GM18498 (cell line): Measurements from ENCODE around the gene TGFBR3L.
"Not testable (repeated sequence)": the region's sequence is repeated elsewhere in the genome, so short reads cannot be mapped to it uniquely, and the experiment has no call there.

Experiments used
- ATAC-seq: cut with Tn5 transposase; IDR thresholded peaks from one replicate; pipeline ENCODE4 v1.9.1; 2021; ENCODE audit warnings: mild to moderate bottlenecking, moderate library complexity; ENCODE audit not compliant: unreplicated experiment

TGFBR3L gene

DNA sequence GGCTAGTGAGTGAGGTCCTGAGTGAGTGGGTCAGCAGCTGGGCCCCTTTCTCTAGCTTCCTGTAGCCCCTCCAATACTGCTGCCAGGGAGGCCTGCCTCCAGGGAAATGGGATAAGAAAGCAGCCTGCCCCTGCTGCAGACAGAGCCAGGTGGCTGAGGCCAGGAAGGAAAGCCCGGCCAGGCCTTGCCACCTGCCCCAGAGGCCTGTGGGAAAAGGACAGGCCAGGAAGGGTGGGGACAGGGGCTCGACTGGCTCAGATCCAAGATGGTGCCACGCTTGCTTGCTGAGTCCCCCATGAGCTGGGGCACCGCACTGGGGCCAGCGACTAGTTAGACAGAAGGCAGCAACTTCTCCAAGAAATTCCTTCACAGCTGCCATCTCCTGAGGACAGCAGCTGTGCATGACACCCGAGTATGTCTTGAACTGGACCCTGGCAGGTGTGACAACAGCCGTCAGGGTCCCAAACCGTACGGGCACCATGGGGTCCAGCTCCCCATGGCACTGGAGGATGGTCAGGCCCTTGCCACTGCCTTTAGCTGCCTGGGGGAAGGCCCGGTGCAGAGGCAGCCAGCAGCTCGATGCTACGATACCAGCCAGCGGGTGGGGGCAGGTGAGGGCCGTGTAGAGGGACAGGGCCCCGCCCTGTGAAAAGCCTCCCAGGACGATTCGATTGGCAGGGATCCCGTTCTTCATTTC, 35.4 kb upstream of the TGFBR3L start:
- no peak for ATAC-seq

- ATAC-seq: no peak
Observed at GRCh38 chr19:7879836-7880235, 34.8 kb upstream of the TGFBR3L start.

DNA sequence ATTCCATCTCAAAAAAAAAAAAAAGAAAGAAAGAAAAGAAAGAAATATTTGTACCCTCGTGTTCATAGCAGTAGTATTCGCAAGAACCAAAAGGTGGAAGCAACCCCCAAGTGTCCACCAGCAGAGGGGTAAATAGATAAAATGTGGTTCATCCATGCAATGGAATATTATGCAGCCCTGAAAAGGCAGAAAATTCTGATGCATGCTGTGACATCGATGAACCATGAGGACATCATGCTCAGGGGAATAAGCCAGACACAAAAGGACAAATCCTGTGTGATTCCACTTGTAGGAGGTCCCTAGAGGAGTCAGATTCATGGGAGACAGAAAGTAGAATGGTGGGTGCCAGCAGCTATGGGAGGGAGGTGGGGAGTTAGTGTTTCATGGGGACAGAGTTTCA, 32.7 kb upstream of the TGFBR3L start:
- ATAC-seq: no peak

DNA sequence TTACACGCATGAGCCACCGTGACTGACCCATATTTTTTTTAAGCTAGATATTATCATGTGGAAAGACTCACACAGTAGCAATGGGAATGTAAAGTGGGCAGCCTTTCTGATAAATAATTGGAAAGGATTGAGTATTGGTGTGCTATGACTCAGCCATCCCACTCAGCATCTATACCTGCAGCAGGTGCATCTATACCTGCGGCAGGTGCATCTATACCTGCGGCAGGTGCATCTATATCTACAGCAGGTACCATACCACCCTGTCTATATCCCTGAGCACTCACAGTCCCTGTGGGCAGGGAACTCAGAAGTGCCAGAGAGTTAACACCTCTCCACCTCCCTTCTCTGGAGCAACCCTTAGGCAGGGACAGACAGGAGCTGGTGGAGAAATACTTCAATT, 31.5 kb upstream of the TGFBR3L start:
- no peak for ATAC-seq

DNA sequence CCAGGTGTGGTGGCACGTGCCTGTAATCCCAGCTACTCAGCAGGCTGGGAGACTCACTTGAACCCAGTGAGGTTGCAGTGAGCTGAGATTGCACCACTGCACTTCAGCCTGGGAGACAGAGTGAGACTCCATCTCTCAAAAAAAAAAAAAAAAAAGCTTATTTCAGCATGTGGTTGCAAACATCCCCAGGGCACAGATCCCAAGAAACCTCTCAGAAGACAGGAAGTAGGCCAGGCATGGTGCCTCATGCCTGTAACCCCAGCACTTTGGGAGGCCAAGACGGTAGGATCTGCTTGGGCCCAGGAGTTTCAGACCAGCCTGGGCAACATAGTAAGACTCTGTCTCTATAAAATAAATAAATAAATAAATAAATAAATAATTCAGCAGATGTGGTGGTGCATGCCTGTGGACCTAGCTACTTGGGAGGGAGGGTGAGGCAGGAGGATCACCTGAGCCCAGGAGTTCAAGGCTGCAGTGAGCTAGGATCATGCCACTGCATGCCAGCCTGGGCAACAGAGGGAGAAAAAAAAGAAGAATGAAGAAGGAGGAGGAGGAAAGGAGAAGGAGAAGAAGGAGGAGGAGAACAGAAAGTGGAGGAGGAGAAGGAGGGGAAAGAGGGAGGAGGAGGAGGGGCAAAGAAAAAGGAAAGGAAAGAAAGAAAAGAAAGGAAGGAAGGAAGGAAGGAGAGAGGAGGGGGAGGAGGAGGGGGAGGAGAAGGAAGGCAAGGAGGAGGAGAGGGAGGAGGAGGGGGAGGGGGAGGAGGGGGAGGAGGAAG, 30.6 kb upstream of the TGFBR3L start:
- no peak for ATAC-seq

DNA sequence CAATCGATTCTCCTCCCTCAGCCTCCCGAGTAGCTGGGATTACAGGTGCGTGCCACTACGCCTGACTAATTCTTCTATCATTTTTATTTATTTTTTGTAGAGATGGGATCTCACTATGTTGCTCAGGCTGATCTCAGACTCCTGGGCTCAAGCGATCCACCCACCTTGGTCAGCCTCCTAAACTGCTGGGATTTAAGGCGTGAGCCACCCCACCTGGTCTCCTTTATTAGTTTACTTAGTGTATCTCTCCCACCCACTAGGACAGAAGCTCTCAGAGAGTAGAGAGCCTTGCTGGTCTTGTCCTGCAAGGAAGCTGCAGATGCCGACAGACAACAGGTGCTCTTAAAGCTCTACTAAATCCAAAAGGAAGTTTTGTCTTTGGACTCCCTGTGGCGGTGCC, 28.8 kb upstream of the TGFBR3L start:
- no peak for ATAC-seq

DNA sequence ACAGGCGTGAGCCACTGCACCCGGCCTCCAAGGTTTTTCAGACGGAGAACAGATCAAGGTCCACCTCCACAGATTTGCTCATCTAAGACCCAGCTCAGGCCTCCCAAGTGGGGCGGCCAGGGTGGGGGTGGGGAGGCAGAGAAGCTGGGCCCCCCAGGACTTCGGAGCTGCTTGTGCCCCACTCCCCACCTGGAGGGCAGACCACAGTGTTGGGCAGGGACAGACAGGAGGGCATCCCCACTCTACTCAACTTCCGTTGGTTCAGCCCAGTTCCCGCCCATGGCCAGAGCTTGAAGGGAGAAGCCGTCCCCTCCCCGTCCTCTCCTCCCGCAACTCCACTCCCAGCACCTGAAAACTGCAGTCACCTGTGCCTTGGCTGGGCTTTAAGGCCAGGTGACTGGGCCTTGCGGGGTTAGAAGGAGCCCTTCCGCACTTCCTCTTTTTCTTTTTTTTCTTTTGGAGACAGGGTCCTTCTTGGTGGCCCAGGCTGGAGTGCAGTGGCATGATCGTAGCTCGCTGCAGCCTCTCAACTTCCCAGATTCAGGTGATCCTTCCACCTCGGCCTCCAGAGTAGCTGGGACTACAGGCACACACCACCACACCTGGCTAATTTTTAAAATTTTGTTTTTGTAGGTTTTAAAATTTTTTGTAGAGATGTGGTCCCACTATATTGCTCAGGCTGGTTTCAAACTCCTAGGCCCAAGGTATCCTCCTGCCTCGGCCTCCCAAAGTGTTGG, 27.1 kb upstream of the TGFBR3L start:
- no peak for ATAC-seq

DNA sequence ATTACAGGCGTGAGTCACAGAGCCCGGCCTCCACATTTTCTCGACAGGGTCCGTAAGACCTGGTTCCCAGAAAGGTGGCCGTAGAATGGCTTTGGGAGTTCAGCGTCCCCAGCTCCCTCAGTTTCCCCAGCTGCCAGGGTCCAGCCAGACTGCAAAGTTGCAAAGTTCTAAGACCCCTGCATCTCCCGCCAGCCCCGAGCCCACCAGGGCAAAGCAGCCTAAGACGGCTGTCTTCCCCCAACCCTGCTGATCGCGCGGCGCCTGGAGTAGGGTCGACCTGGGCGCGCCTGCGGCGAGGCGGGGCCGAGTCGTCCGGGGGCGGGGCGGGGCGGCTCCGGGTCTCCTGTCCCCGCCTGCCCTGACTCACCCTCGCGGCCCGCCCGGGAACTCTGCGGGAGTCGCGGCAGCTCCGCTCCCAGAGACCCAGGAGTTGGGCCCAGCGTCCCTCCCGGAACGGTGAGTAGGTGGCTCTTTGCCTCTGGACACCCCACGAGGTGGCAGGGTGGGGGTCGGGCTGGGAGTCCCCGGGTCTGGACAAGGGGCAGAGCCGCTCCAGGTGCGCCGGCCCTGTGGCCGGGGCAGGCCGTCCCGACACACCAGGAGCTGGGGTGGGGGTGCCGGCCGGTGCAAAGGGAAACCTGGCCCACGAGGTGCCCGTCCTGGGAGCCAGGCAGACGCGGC, 26.3 kb upstream of the TGFBR3L start, which contains the start of gene LRRC8E:
Gene LRRC8E (plus strand): TSS at position 366 of the 681 bp plus-strand sequence. CDS start 7,094 bp downstream, outside the sequence.
- no peak for ATAC-seq

DNA sequence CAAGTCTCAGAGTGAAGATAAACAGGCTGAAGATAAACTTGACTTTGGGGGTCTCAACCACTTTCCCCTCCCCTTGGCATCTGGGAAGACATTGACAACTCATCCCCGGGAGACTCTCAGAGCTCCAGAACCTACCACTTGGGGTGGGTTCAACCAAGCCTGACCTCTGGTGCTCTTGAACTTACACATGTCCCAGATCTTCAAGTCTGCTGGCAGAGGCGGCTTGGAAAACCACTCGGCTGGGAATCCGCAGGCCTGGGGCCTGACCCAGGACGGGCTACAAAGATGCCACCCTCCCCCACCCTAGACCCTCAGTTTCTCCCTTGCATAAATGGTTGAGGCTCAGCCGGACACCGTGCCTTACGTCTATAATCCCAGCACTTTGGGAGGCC, 25.8 kb upstream of the TGFBR3L start:
- no peak for ATAC-seq

DNA sequence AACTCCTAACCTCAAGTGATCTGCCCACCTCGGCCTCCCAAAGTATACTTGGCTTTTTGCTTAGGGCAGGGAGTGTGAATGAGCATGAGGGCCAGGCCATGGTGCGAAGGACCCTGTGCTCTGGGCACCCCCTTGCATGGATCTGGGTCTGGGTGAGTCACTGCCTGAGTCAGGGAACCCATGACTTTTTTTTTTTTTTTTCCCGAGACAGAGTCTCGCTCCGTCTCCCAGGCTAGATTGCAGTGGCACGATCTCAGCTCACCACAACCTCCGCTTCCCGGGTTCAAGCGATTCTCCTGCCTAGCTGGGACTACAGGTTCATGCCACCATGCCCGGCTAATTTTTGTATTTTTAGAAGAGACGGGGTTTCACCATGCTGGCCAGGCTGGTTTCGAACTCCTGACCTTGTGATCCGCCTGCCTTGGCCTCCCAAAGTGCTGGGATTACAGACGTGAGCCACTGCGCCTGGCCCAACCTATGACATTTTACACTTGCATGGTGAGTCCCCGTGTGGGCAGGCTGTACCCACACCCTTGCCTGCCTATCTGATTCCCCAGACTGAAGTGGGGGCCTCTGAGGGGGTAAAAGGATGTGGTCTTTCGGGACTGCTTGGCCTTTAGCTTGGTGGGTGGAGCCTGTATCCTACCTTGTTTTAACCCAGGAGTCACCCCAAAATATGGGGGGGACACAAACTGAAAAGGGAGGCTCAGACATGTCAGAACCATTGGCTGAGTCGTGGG, 21.1 kb upstream of the TGFBR3L start:
- not testable (repeated sequence) for ATAC-seq

- no peak for ATAC-seq
Observed at GRCh38 chr19:7894612-7895309, 19.9 kb upstream of the TGFBR3L start.

GRCh38 chr19:7895565-7895964, 19.1 kb upstream of the TGFBR3L start:
- ATAC-seq: no peak

DNA sequence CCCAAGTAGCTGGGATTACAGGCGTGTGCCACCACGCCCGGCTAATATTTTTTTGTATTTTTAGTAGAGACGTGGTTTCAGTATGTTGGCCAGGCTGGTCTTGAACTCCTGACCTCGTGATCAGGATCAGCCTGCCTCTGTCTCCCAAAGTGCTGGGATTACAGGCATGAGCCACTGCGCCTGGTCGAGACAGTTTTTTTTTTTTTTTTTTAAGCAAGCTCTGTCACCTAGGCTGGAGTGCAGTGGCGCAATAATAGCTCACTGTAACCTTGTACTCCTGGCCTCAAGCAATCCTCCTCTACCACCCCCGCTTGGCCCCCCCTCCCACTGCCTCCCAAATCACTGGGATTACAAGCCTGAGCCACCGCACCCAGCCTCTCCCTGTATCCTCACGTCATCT, 17.3 kb upstream of the TGFBR3L start:
- no peak for ATAC-seq

DNA sequence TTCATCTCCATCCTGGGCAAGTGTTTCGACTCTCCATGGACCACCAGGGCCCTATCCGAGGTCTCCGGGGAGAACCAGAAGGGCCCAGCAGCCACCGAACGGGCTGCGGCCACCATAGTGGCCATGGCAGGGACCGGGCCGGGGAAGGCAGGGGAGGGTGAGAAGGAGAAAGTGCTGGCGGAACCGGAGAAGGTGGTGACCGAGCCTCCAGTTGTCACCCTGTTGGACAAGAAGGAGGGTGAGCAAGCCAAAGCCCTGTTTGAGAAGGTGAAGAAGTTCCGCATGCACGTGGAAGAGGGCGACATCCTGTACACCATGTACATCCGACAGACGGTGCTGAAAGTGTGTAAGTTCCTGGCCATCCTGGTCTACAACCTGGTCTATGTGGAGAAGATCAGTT, 15.7 kb upstream of the TGFBR3L start:
- no peak for ATAC-seq

- no peak for ATAC-seq
Observed at GRCh38 chr19:7899751-7900378, 14.8 kb upstream of the TGFBR3L start.

DNA sequence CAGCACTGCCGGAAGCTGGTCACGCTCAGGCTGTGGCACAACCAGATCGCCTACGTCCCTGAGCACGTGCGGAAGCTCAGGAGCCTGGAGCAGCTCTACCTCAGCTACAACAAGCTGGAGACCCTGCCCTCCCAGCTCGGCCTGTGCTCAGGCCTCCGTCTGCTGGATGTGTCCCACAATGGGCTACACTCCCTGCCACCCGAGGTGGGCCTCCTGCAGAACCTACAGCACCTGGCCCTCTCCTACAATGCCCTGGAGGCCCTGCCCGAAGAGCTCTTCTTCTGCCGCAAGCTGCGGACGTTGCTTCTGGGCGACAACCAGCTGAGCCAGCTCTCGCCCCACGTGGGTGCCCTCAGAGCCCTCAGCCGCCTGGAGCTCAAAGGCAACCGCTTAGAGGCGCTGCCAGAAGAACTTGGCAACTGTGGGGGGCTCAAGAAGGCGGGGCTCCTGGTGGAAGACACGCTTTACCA, 14.2 kb upstream of the TGFBR3L start:
- ATAC-seq: no peak

GRCh38 chr19:7900931-7901330, 13.7 kb upstream of the TGFBR3L start:
- no peak for ATAC-seq

- ATAC-seq: no peak
Observed at GRCh38 chr19:7901337-7901736, 13.3 kb upstream of the TGFBR3L start.

DNA sequence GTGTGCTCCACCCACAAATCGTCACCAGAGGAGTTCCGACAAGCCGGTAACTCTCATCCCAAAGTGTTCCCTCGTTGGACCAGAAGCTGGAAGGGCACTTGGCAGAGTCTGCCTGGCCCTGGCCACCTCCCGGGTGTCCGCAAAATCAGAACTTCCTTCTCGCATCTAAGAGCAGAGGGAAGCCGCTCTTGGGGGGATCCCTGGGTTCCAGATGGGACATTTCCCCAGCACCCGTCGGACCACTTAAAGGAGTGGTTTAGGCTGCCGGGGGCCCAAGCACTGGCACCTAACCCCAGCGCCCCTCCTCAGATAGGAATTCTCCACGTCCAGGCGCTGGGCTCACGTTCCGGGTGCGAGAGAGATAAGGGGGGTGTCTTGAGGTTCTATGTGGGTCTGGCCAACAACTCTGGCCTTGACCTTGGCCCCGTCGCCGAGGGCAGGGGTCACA, 11.8 kb upstream of the TGFBR3L start:
- ATAC-seq: no peak
